GM13977 (cell line): ENCODE measurements around the gene CHST3.

Source experiments
- DNase-seq: peaks from one replicate; pipeline ENCODE4 v3.0.0; 2012; ENCODE audit warnings: low spot score
- in situ Hi-C: fragments of 300-500 bp; cut with MboI; formaldehyde crosslinking; loops from one replicate; pipeline ENCODE4 v1.12.0; 2022; ENCODE audit warnings: low sequenced_read_pairs, low pct_unique_long_range_greater_than_20kb, mixed read lengths, inconsistent platforms; ENCODE audit not compliant: unreplicated experiment
- TF ChIP-seq, protein P1 (sequence below): IDR thresholded peaks from 2 replicates; pipeline ENCODE4 v1.5.1; 2012; ENCODE audit warnings: mild to moderate bottlenecking, control low read depth; ENCODE audit not compliant: insufficient read depth; ENCODE audit errors: extremely low read depth, missing control alignments

Gene CHST3

DNA sequence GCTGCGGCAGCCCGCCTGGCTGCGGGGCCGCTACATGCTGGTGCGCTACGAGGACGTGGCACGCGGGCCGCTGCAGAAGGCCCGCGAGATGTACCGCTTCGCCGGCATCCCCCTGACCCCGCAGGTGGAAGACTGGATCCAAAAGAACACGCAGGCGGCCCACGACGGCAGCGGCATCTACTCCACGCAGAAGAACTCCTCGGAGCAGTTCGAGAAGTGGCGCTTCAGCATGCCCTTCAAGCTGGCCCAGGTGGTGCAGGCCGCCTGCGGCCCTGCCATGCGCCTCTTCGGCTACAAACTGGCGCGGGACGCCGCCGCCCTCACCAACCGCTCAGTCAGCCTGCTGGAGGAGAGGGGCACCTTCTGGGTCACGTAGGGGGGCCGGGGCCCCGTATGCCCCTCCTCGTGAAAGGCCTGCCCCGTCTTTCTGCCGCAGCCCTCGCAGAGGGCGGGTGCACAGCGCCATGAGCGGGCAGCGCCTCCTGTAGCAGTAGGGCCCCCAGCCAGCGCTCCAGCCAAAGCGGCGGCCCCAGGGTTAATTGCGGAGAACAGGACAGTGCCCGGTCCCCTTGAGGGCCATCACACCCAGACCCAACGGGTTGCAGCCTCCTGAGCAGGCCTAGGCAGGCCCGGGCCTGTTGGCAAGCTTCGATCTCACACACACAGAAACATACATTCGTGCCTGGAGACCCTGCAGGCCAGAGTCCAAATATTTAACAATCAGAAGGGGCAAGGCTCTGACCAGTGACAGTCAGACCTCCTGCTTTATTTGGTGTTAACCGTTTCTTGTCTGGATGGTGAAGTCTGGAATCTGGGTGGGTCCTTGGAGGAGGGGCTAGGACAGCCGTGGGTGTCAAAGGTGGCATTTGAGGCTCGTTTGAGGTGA lies 44.1 kb downstream of the CHST3 start:
- DNase-seq = no peak
- in situ Hi-C loops = no loop called here
- TF ChIP-seq, protein P1, sequence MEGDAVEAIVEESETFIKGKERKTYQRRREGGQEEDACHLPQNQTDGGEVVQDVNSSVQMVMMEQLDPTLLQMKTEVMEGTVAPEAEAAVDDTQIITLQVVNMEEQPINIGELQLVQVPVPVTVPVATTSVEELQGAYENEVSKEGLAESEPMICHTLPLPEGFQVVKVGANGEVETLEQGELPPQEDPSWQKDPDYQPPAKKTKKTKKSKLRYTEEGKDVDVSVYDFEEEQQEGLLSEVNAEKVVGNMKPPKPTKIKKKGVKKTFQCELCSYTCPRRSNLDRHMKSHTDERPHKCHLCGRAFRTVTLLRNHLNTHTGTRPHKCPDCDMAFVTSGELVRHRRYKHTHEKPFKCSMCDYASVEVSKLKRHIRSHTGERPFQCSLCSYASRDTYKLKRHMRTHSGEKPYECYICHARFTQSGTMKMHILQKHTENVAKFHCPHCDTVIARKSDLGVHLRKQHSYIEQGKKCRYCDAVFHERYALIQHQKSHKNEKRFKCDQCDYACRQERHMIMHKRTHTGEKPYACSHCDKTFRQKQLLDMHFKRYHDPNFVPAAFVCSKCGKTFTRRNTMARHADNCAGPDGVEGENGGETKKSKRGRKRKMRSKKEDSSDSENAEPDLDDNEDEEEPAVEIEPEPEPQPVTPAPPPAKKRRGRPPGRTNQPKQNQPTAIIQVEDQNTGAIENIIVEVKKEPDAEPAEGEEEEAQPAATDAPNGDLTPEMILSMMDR = no peak

DNA sequence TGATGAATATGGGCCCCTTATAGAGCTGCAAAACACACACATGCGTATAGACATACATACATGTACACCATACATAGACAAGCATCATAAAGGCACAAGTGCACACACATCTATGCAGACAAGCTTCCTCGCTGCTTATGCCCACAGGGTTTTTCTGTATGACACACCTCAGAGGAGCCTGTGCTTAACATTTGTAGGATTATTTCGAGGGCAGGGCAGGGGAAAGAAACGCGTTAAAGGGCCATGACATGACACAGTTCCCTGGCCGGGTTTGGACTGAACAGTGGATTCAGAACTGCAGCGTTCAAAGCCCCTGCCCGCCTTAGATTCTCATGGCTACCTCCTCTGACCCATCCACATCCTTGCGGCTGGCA lies 44.8 kb downstream of the CHST3 start:
- no peak for DNase-seq
- TF ChIP-seq, protein P1 = no peak
- in situ Hi-C loops = no loop called here

DNA sequence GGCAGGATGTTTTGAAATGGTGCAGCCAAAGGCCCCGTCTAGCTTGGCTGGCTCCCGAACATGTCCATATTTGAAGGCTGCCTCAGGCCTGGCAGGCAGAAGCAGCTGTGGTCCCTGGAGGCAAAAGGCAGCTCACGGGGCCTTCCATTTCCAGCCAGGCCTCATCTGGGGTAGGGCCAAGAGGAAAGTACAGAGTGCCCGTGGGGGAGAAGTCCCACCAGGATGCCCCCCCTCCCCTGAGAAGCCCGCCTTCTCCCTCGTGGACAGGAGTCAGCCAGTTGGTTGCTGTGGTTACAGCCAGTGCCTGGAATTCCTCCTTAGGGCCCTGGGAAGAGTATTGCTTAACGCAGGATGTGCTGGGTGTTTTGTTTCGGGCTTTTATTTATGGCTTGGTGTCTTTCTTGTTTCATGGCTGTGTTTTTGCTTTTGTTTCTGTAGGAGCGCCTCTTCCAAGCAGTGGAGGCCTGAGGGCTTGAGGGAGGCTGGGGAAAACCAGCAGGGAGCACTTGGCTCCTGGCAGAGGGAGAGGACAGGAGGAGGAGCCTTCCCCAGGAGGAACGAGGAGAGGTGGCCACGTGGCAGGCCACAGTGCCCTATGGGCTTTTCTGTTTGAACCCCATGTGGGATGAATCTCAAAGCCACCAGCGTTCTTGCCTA lies 45.4 kb downstream of the CHST3 start:
- no peak for DNase-seq
- in situ Hi-C loops = no loop called here
- TF ChIP-seq, protein P1 = no peak

DNA sequence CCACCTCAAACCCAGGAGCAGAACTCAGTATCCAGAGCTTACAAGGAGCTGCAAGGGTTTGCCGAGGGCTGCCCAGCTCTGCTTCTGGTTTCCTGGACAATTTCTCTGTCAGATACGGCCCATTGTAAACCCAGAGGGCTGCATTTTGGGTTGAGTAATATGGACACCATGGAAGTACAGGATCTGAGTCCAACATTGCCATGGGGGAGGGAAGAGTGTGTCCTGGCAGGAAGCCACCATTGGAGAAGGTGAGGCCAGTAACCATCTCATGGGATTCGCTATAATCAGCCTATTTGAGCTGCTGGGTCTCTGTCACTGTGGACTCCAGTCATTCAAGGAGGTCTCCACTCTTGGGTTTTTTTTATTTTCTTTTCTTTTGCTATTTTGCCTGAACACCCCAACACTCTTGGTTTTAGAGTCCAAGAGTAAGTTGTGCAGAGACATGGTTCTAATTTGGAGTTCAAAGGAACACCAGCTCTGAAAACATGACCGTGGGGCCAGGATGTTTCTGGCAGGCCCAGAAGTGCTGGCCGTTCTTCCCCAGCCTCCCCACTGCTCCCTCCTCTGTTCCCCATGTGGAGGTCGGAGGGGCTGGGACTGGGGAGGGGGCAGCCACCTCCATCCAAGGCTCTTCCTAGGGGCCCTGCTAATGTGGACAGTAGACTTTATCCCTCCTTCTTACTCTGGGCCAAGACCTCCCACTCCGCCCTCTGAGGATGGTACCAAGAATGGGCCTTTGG lies 46.2 kb downstream of the CHST3 start:
- in situ Hi-C loops = no loop called here
- DNase-seq = no peak
- TF ChIP-seq, protein P1 = no peak

GRCh38 chr10:72011016-72011415 lies 46.8 kb downstream of the CHST3 start:
- TF ChIP-seq, protein P1 = no peak
- in situ Hi-C loops = no loop called here
- DNase-seq = no peak

DNA sequence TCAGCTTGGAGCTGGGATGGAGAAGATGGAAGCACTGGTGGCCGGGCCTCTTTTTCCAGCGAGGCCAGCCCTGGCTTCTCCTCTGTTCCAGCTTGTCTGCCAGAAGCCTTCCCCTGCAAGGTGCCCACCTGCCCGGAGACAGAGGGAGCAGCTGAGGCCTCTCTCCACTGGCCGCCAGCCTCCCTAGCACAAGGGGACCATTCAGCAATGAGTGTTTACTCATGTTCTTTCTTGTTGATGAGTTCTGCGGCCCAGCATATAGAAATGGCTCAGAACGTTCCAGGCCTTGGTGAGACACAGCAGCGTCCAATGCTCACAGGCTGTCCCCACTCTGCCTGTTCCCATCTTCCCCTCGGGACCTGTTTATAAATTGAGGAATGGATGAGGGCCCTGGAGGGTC lies 47.3 kb downstream of the CHST3 start:
- in situ Hi-C loops = no loop called here
- TF ChIP-seq, protein P1 = no peak
- no peak for DNase-seq
